ENCODE measurements around the gene CACNA1H.
"Not testable (repeated sequence)": the region's sequence is repeated elsewhere in the genome, so short reads cannot be mapped to it uniquely, and the experiment has no call there.

The CACNA1H gene

DNA sequence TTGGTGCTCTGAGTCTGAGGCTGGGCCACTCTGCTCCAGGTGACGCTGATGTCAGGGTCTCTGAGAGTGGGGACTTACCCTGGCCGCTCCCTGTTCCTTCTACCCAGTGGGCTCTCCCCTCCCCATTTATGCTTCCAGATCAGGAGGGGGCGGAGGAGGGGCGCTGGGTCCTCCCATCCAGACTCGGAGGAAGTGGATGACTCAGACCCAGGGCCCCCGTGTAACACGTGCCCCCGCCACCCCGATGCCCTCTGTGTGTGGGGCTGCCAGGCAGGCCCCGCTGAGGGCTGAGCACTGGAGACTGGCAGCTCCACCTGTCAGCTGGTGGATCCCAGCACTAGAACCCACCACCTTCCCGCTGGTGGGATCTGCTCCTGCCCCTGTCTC is 77.2 kb downstream of the CACNA1H start, which contains the start of gene TPSB2:
TSS of gene TPSB2 (minus strand) at position 101 of the 387 bp plus-strand sequence. CDS start 233 bp downstream, outside the sequence.
- H4K20me1 ChIP-seq (ENCODE audit: insufficient read depth); H3K27ac ChIP-seq; H3K9ac ChIP-seq; H3K79me2 ChIP-seq (ENCODE audit: insufficient read depth, low read depth); H3K4me2 ChIP-seq; H3K4me1 ChIP-seq (ENCODE audit: low read depth, poor library complexity, severe bottlenecking); H3K36me3 ChIP-seq (ENCODE audit: insufficient read depth); H3K4me3 ChIP-seq (IDR thresholded peaks at IDR 0.05; ENCODE audit: insufficient read depth, low read depth, low read length); H2AFZ ChIP-seq (ENCODE audit: low read depth): not testable (repeated sequence)
- H3K27me3 ChIP-seq (ENCODE audit: insufficient read depth, low read depth): peaks cover 20% of the 10 kb centered on the region

DNA sequence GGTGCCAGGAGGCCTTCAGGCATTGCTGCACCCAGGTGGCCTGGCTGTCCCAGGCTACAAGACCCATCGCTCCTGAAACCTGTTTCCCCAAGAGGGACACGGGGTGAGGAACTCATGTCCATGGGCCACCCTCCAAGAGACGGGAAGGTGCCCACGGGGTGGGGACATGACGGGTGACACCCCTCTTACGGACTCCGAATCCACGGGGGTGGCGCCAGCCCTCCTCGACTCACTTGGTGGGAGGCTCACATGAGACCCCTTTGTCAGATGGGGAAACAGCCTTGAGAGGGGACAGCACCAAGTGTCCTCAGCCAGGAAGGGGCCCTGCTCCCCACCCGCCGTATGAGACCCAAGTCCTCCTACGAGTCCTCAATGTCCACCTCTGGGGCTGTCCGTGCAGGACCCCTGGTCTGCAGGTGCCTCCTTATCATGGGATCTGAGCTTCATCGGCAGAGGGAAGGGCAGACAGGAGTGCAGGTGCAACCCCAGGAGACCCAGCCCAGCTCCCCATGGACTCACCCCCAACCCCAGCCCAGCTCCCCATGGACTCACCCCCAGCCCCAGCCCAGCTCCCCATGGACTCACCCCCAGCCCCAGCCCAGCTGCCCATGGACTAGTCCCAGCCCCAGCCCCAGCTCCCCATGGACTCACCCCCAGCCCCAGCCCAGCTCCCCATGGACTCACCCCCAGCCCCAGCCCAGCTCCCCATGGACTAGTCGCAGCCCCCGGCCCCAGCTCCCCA is 77.7 kb downstream of the CACNA1H start:
- not testable (repeated sequence) for H3K27ac ChIP-seq; H3K9ac ChIP-seq; H3K4me3 ChIP-seq (IDR thresholded peaks at IDR 0.05; ENCODE audit: insufficient read depth, low read depth, low read length); H2AFZ ChIP-seq (ENCODE audit: low read depth); H4K20me1 ChIP-seq (ENCODE audit: insufficient read depth); H3K79me2 ChIP-seq (ENCODE audit: insufficient read depth, low read depth); H3K4me1 ChIP-seq (ENCODE audit: low read depth, poor library complexity, severe bottlenecking); H3K36me3 ChIP-seq (ENCODE audit: insufficient read depth); H3K4me2 ChIP-seq
- peaks cover 14% of the 10 kb centered on the region for H3K27me3 ChIP-seq (ENCODE audit: insufficient read depth, low read depth)

- not testable (repeated sequence) for H3K4me2 ChIP-seq; H3K27me3 ChIP-seq (ENCODE audit: insufficient read depth, low read depth); H2AFZ ChIP-seq (ENCODE audit: low read depth); H4K20me1 ChIP-seq (ENCODE audit: insufficient read depth); H3K4me1 ChIP-seq (ENCODE audit: low read depth, poor library complexity, severe bottlenecking); H3K36me3 ChIP-seq (ENCODE audit: insufficient read depth); H3K9ac ChIP-seq; H3K27ac ChIP-seq; H3K4me3 ChIP-seq (IDR thresholded peaks at IDR 0.05; ENCODE audit: insufficient read depth, low read depth, low read length); H3K79me2 ChIP-seq (ENCODE audit: insufficient read depth, low read depth)
Observed at GRCh38 chr16:1231301-1231700, 78.4 kb downstream of the CACNA1H start.

GRCh38 chr16:1232049-1232748 is 79.3 kb downstream of the CACNA1H start:
- H4K20me1 ChIP-seq (ENCODE audit: insufficient read depth); H3K4me3 ChIP-seq (IDR thresholded peaks at IDR 0.05; ENCODE audit: insufficient read depth, low read depth, low read length); H3K27ac ChIP-seq; H3K4me1 ChIP-seq (ENCODE audit: low read depth, poor library complexity, severe bottlenecking); H3K4me2 ChIP-seq; H2AFZ ChIP-seq (ENCODE audit: low read depth); H3K79me2 ChIP-seq (ENCODE audit: insufficient read depth, low read depth); H3K9ac ChIP-seq; H3K27me3 ChIP-seq (ENCODE audit: insufficient read depth, low read depth); H3K36me3 ChIP-seq (ENCODE audit: insufficient read depth): not testable (repeated sequence)

GRCh38 chr16:1236659-1237058 is 83.8 kb downstream of the CACNA1H start:
- H3K27ac ChIP-seq; H3K4me1 ChIP-seq (ENCODE audit: low read depth, poor library complexity, severe bottlenecking); H3K4me2 ChIP-seq; H3K79me2 ChIP-seq (ENCODE audit: insufficient read depth, low read depth); H3K4me3 ChIP-seq (IDR thresholded peaks at IDR 0.05; ENCODE audit: insufficient read depth, low read depth, low read length); H4K20me1 ChIP-seq (ENCODE audit: insufficient read depth); H3K36me3 ChIP-seq (ENCODE audit: insufficient read depth); H2AFZ ChIP-seq (ENCODE audit: low read depth); H3K27me3 ChIP-seq (ENCODE audit: insufficient read depth, low read depth); H3K9ac ChIP-seq: not testable (repeated sequence)

GRCh38 chr16:1237990-1238389 is 85.1 kb downstream of the CACNA1H start:
- Histone ChIP-seq H4K20me1 (ENCODE audit: insufficient read depth) (no peaks in the 10 kb centered on the region), H3K27me3 (ENCODE audit: insufficient read depth, low read depth) (peaks cover 8% of the 10 kb centered on the region; the same call in 1 of the 2 replicates), H3K79me2 (ENCODE audit: insufficient read depth, low read depth) (no peaks in the 10 kb centered on the region), H3K4me1 (ENCODE audit: low read depth, poor library complexity, severe bottlenecking) (no peaks in the 10 kb centered on the region), H3K4me2 (no peak overlapping the region), H3K36me3 (ENCODE audit: insufficient read depth) (no peaks in the 10 kb centered on the region), H3K27ac (no peak overlapping the region), H3K9ac (no peak overlapping the region), H2AFZ (ENCODE audit: low read depth) (no peak overlapping the region), H3K4me3 (IDR thresholded peaks at IDR 0.05; ENCODE audit: insufficient read depth, low read depth, low read length) (no peak overlapping the region)
- TF ChIP-seq CTCF (conservative IDR thresholded peaks at IDR 0.05; ENCODE audit: low read depth, low read length): no peak

DNA sequence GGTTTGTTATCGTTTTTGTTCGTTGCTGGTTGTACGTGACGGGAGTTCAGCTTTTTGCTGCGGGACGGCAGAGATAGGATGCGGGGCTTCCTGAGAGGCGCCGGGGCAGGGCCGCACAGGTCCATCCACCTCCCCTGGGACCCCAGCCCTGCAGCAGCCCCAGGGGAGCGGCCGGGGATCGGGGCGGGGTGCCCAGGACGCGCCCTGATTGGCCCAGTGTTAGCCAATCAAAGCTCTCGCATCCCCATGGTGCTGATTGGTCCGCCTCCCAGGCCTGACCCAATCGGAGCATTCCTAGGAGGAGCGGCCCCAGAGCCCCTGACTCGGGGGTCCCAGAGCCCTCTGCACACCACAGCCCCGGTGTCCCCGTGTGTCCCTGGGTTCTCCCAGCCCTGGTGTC is 86.0 kb downstream of the CACNA1H start:
- H3K4me3 ChIP-seq (IDR thresholded peaks at IDR 0.05; ENCODE audit: insufficient read depth, low read depth, low read length); H3K79me2 ChIP-seq (ENCODE audit: insufficient read depth, low read depth); H3K4me2 ChIP-seq; H3K9ac ChIP-seq; H3K27ac ChIP-seq; H2AFZ ChIP-seq (ENCODE audit: low read depth); H4K20me1 ChIP-seq (ENCODE audit: insufficient read depth); H3K36me3 ChIP-seq (ENCODE audit: insufficient read depth); H3K4me1 ChIP-seq (ENCODE audit: low read depth, poor library complexity, severe bottlenecking); H3K27me3 ChIP-seq (ENCODE audit: insufficient read depth, low read depth): not testable (repeated sequence)

DNA sequence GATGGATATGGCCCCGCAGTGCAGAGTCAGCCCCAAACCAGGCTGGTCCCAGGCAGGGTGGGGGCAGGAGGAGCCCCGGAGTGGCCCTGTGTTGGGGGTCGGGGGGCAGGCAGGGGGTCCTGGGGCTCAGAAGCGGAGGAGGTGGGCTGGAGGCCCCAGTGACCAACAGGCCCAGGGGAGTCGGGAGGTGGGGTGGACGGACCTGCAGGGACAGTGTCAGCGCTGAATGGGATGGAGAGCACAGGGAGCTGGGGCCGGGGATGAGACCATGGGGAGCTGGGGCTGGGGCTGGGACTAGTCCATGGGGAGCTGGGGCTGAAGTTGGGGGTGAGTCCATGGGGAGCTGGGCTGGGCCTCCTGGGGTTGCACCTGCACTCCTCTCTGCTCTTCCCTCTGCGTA is 86.7 kb downstream of the CACNA1H start:
- not testable (repeated sequence) for H3K79me2 ChIP-seq (ENCODE audit: insufficient read depth, low read depth); H3K9ac ChIP-seq; H2AFZ ChIP-seq (ENCODE audit: low read depth); H3K27ac ChIP-seq; H4K20me1 ChIP-seq (ENCODE audit: insufficient read depth); H3K4me2 ChIP-seq; H3K4me3 ChIP-seq (IDR thresholded peaks at IDR 0.05; ENCODE audit: insufficient read depth, low read depth, low read length); H3K36me3 ChIP-seq (ENCODE audit: insufficient read depth); H3K4me1 ChIP-seq (ENCODE audit: low read depth, poor library complexity, severe bottlenecking)
- H3K27me3 ChIP-seq (ENCODE audit: insufficient read depth, low read depth): peaks cover 15% of the 10 kb centered on the region; the same call in 1 of the 2 replicates

GRCh38 chr16:1240436-1240835 is 87.5 kb downstream of the CACNA1H start, which contains the start of gene TPSAB1:
Gene TPSAB1 (plus strand): TSS chr16:1240705. CDS start chr16:1240939, 234 bp downstream.
- H3K79me2 ChIP-seq (ENCODE audit: insufficient read depth, low read depth); H3K4me2 ChIP-seq; H3K36me3 ChIP-seq (ENCODE audit: insufficient read depth); H3K4me3 ChIP-seq (IDR thresholded peaks at IDR 0.05; ENCODE audit: insufficient read depth, low read depth, low read length); H3K9ac ChIP-seq; H4K20me1 ChIP-seq (ENCODE audit: insufficient read depth); H3K27ac ChIP-seq; H3K4me1 ChIP-seq (ENCODE audit: low read depth, poor library complexity, severe bottlenecking); H2AFZ ChIP-seq (ENCODE audit: low read depth): not testable (repeated sequence)
- peaks cover 22% of the 10 kb centered on the region for H3K27me3 ChIP-seq (ENCODE audit: insufficient read depth, low read depth)
